CD4-positive, alpha-beta T cell treated with Interferon alpha-2 for 1 hour (primary cell): Measurements from ENCODE around the gene ADAM19.

Experiments
- DNase-seq, 2 donors: peaks; one replicate each; pipeline ENCODE4 v3.0.0-alpha.2; 2020 to 2022

The ADAM19 gene, protein sequence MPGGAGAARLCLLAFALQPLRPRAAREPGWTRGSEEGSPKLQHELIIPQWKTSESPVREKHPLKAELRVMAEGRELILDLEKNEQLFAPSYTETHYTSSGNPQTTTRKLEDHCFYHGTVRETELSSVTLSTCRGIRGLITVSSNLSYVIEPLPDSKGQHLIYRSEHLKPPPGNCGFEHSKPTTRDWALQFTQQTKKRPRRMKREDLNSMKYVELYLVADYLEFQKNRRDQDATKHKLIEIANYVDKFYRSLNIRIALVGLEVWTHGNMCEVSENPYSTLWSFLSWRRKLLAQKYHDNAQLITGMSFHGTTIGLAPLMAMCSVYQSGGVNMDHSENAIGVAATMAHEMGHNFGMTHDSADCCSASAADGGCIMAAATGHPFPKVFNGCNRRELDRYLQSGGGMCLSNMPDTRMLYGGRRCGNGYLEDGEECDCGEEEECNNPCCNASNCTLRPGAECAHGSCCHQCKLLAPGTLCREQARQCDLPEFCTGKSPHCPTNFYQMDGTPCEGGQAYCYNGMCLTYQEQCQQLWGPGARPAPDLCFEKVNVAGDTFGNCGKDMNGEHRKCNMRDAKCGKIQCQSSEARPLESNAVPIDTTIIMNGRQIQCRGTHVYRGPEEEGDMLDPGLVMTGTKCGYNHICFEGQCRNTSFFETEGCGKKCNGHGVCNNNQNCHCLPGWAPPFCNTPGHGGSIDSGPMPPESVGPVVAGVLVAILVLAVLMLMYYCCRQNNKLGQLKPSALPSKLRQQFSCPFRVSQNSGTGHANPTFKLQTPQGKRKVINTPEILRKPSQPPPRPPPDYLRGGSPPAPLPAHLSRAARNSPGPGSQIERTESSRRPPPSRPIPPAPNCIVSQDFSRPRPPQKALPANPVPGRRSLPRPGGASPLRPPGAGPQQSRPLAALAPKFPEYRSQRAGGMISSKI

DNA sequence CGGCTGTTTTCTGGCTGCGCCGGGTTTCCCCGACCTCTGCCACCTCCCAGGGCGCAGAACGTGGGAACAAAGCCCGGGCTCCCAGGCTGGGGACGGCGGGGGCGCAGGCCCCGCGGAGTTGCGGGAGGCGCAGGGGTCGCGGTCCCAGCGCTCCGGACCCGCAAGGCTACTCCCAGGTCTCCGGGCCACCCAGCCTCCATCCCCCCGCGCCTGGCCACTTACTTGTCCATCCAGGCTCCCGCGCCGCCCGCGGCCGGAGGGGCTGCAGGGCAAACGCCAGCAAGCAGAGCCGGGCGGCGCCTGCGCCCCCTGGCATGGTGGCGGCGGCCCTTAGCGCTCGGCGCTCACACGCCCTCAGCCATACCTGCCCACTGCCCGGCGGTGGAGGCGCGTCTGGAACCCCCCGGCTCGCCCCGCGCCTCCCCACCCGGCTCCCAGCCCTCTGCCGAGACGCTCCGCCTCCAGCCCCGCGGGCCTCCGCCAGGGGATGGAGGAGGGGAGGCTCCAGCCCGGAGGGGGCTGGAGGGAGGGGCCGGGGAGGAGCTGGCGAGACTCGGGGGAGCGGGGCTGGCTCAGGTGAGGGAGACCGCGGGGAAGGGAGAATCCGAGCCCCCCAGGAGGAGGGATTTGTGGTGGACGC is at the start of gene ADAM19:
Gene ADAM19 (minus strand): TSS at position 395 of the 640 bp plus-strand sequence. CDS start 79 bp downstream, at position 316.
- peak; percentile 45 to 60 for DNase-seq

DNA sequence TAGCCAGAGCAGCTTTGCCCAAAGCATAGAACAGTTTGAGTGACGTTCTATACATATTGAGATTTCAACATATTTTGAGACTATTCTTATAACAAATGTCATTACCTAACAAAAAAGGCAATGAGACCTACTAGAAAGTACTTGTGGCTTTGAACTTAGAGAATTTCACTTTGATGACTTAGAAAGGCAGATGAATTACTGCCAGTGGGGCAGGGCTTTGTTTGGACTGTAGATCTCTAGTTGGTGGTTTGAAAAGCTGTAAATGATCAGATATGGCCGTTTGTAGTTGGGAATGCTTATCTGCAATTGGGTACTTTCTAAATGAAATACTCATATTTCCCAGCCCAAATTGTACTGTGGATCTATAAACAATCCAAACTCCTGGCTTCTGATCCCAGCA is 48.6 kb upstream of the ADAM19 start:
- DNase-seq: no peak

DNA sequence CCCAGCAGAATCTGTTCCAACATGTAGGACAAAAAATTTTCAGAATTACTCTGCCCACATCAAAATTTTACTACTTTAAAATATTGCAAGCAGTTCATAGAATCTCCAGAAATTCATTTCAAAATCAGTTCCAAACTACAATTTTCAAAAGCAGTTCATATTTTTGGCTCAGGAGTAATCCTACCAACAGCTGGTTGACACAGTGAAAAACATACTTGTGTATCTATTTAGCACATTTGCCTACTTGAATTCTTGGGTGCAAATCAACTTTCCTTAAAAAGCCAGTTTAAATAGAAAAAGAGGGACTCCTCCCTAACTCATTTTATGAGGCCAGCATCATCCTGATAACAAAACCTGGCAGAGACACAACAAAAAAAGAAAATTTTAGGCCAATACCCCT is 45.2 kb upstream of the ADAM19 start:
- no peak for DNase-seq

DNA sequence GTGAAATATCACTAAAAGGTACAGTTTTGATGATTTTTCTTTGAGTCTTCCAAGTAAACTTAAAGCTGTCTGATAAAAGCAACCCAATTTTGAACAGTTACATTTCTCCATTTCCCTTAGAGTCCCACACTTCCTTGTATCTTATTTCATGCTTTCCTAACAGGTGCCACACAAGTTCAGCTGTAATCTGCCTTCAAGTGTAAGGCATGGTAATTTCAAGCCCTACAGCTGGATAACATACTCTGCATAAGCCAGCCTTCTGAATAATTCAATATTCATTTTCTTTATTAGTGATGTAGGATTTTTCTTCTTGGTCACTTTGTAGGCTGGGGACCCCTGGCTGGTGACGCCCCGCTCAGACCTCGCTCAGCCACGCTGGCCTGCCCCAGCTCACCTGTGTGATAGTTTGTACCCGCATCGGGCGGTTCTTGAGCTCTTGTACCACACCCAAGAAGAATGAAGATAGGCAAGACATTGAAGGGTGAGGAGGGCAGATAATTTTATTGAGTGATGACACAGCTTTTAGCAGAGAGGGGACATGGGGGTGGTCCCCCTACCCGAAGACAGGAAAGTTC is 42.7 kb upstream of the ADAM19 start:
- no peak for DNase-seq

DNA sequence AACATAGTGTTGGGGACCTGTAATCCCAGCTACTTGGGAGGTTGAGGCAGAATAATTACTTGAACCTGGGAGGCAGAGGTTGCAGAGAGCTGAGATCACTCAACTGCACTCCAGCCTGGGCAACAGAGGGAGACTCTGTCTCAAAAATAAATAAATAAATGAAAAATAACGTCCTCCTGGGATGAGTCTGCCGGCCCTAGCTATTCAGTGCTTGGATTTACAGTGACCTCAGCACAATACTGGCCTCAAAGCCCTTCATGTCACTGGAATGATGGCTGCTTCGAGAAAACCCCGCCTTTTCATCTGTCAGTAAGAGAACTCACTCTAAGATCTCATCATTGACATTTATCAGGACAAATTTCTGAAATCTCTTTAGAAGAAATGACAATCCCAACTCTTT is 41.2 kb upstream of the ADAM19 start:
- no peak for DNase-seq

DNA sequence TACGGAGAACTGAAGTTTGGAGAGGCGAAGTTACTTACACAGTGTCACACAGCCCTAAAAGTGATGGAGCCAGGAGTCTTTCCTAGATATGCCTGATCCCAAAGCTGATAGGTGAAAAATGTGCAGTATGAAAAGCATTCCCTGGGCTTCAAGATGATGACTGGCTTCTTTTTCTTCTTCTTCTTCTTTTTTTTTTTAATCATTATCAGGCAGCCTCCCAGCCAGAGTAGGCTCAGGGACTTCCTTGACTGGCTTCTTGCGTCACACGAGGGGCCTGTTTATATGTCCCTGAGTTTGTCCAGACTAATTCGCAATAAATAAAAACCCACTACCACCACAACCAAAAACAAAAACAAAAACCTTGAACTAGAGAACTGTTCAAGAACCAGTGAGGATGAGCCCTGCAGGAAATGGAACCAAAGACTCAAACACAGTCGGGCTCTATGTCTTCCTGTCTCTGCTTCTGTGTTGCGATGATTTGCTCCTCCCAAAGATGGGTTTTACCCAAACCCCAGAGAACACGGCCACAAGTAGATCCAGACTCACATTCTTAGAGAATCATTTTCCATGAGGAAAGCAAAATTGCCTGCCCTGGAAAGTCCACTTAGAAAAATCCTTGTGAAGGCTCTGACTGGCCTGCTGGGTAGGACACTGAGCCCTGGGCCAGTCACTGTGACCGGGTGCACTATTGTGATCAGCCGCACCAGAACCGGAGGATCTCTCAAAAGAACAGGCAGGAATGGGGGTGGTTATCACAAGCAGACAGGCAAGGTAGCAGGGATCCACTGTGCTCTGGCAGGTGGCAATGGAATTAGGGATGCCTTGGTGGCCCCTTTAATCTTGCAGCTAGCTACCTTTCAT is 38.0 kb upstream of the ADAM19 start:
- DNase-seq: peak in 1 of 2 donors; percentile 36

DNA sequence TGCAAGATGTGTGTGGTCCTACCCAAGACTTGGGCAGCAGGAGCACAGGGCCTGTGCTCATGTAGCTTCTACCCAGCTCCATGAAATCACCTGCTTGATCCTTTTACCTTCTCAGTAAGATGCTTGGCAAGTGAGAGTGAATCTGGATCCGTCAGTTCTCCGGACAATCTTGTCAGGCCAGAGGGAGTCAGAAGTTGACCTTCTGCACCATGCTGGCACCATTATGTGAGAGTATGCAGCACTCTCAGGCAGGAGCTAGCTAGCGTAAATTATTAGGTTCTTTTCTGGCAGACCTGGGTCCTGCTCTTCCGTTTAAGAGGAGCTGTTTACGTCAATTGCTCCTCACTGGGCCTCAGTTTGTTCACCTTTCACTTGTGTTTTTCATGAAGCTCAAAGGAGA is 37.0 kb upstream of the ADAM19 start:
- DNase-seq: no peak

DNA sequence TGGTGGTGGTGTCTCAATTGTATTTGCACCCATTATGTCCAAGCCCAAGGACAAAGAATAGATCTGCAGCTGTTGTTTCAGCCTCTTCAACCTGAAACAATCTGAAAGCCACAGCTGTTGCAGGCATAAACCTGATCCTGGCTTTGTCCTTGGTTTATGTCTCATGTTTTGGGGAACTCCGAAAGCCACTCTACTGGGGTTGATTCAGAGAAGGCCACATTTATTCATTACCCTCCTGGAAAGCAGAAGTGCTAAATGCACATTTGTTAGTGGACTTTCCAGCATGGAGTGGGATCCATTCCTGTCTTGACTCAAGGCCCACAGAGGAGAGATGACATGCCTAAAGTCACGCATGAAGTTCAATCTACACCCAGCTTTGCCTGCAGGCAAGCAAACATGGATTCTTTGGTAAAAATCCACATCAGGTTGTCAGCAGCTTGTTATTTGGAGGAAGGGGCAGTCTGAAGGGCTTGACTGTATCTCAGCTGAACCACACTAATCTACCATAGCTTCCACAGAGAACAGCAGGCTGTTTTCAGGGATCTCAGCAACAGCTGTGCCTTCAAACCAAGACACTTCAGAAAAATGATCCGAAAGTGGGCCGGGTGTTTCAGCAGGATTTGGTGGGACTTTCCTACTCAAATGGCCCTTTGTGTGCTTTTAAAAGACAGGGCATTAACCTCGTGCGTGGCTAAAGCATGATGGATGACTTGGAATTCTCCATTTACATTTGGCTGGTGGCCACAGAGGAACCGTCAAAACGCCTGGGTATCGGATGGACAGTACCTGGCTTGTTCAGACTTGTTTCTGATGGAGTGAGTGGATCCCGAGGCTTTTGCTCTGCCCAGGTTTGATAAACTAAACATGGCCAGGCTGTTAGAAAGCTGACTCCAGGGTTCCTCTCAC is 36.2 kb upstream of the ADAM19 start:
- DNase-seq: no peak

DNA sequence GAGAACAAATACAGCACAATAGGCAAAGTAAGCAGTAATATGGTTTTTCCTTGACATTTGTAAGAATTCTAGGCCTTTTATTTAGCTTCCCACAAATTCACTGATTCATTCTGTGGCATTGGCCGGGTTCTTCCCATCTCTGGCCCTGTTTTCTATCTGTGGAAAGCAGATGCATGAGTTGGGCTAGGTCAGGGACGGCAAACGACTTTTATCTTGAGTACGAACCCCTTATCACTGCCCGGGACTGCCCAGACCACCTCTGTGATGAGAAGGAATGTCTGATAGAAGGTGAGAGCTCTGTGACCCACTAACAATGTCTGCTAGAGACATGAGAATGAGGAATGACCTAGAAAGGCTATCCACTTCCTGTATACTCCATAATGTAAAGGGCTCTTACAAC is 35.4 kb upstream of the ADAM19 start:
- DNase-seq: no peak

DNA sequence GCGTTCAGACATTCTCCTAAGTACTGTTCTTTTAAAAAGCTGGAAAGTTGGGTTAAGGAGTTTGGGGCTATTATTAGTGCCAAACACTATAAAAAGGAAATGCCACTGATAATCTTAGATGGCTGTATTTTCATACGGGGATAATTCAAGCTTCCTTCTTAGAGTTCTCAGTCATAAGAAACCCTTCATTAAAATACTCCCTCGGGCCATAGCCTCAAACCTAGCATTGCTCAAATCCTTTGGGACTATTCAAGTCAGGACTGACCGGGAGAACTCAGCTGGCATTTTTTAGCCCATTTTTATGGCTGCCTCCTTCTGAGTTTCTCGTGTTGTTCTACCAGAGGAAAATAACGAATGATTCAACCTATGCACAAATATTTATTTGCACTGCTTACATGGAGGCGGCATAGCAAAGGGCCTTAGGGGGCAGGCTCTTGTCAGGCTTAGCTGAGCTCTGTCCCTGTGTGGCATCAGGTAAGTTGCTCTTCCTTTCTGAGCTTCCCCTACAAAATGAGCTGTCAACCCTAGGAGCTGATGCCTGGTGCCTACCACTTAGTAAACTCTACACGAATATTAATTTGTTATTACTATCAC is 33.5 kb upstream of the ADAM19 start:
- no peak for DNase-seq

DNA sequence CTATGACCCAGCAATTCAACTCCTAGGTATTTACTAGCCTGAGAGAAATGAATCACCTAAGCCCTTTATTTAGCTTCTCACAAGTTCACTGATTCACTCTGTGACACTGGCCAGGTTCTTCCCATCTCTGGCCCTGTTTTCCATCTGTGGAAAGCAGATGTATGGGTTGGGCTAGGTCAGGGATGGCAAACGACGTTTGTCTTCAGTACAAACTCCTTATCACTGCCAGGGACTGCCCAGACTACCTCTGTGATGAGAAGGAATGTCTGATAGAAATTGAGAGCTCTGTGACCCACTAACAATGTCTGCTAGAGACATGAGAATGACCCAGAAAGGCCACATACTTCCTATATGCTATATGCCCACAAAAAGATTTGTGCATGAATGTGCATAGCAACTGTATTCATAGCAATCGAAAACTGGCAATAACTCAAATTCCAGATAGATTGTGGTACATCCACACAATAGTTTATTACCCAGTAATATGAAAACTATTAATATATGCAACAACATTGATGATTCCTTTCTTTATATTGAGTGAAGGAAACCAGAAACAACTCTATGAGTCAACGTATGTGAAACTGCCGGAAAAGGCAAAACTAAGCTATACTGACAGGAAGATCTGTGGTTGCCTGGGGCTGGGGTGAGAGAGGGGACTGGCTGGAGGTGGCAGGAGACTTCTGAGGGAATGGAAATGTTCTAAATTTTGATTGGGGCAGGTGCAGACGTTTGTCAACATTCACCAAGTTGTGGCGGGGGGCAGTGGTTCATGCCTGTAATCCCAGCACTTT is 32.0 kb upstream of the ADAM19 start:
- DNase-seq: peak; percentile 55 to 71

DNA sequence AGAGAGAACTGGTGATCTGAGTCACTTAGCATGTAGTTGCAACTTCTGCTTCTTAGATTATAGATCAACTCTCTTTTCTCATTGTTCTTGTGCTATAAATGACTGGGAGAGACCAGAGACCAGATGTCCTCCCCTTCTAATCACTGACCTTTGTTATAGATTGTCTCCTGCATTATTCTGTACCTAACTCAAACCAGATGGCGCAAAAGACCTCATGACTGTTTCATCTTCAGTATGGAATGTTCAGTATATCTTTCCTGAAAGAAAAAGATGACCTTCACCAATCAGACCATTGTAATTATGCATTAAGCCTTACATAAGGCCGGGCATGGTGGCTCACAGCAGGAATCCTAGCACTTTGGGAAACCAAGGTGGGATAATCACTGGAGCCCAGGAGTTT is 30.5 kb upstream of the ADAM19 start:
- no peak for DNase-seq

DNA sequence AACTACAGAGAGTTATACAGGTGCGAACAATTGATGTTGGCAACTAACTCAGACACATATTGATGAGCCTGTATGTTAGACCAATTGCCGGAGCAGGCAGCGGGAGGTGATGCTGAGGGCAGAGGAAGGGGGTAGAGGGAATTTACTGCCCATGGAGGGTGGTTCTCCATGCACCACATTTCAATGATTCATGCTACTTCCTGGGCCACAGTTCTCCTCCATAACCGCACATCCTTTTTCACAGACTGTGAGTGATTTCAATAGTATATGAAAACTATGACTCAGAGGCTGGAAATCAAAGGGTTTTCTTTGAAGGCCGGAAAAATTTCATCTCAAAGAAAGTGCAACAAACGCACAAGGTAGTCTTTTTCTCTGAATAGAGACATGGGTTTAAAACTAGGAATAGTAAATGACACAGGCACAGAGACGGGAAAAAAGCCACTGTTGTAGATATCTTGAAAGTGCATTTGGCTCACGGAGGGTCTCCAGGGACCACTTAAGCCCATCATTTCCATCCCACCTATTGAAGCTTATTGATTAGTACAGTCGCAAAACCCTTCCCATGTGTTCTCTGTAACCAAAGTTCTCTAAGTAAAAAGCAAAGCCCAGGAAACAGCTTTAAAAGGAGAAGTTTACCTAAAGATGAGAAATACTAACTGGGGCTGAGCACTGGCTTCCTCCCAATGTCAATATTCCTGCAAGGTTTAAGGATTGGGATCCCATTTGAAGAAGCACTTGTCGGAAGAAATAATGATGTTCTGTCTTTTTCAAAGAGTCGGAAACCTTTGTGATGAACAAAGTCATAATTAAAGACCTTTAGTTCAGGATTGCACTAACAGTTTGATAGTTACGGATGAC is 28.0 kb upstream of the ADAM19 start:
- peak; percentile 75 to 83 for DNase-seq

DNA sequence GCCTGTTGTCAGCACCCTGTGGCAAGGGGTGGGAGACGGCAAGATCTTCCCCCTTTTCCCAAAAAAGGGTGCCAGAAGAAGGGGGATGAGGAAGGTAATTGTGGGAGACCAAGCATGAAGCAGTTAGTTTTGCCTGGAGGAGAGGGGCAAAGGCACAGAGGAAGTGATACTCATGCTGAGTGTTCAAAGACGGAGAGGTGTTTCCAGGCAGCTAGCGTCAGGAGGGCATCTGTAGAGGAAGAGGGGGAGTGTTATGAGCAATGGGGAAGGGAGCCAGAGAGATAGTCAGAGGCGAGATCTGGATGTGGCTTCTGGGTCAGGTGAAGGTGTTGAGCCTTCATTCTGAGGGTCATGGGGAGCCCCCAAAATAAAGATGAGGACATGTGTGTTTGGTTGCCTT is 26.9 kb upstream of the ADAM19 start:
- DNase-seq: peak; percentile 49 to 51

DNA sequence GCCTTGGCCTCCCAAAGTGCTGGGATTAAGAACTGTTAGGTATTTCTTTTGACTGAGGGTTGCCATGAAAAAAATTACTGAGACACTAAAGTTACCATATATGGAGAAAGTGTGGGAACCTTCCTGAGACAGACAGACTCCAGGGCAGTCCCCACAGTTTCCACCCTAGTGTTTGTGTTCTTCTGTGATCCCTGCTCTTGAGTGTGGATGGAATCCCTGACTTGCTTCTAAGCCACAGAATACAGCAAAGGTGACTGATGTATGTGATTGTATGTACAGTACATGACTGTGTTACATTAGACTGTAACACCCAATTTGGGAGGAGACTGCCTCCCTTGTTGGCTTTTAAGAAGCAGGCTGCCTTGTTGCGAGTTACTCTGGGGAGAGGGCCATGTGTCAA is 24.7 kb upstream of the ADAM19 start:
- DNase-seq: no peak

DNA sequence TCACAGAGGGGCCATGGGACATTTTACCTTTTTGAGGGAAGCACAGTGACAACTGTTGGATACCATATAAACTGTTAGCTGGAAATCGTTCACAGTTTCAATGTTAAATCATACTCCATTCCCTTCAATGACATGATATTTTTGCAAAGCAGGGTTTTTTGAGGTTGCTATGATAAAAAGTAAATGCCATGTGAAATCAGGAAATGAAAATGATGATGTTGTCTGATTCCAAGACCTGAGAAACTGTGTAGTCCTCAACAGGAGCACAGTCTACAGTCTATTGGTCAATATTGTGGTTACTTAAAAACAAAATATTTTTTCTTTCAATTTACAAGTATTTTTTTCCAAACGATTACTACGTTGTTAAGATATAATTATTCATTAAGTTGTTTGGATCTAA is 24.0 kb upstream of the ADAM19 start:
- peak in 1 of 2 donors; percentile 46 for DNase-seq

DNA sequence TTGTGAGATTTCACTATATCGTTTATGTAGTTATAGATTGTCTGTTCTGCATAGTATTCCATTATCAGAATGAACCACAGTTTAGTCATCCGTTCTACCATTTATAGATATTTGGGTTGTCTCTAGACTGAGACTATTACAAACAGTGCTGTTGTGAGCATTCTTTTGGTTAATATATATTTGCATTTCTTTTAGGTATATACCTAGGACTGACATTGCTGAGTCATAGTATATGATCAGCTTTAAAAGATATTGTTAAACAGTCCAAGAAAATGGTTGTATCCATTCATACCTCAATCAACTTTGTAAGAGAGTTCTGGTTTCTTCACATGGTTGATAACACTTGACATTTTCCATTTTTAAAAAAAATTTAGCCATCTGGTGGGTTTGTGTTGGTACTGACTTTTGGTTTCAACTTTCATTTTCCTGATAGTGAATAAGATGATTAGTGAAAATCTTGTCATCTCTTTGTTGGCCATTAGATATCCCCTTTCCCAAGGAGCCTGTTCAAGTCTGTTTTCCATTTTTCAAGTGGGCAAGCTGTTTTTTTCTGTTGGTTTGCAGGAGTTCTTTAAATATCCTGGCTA is 22.9 kb upstream of the ADAM19 start:
- no peak for DNase-seq

DNA sequence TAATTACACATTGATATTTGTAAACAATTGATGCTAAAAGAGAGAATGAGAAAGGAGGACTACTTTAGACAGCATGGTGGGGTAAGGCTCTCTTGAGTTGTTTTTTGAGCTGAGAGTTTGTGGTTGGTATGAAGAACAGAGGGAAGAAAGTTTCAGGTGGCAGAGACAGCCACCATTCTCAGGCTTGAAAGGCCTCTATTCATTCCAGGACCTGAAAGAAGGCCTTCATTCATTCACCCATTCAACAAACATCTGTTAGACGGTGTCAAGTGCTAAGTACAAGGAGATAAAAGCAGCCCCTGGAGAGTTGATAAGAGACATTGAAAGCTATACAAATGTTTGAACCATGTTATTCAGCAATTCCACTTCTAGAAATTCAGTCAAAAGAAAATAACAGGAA is 21.7 kb upstream of the ADAM19 start:
- no peak for DNase-seq
